Spleen (tissue), 11 donors: ENCODE measurements around the gene RPS6KA2. TPM values are rescaled to one million over a fixed set of nuclear protein-coding genes. Genes with fewer than 3 reads are reported as not detected.

Source experiments
- DNase-seq: peaks from one replicate; pipeline ENCODE4 v3.0.0-alpha.2; 2020
- H3K27ac ChIP-seq, 8 donors: fragments of 200-600 bp; sonication (generic) in 7 of 8; 1 replicate in 4 of 8; 2 replicates in 4 of 8; pipeline versions ENCODE4 v1.5.0 to v1.8.0; 2016 to 2021; ENCODE audit warnings: inconsistent platforms in 4 of 8, mild to moderate bottlenecking in 4 of 8, moderate library complexity in 1 of 8
- H3K27me3 ChIP-seq, 7 donors: fragments of 200-600 bp; sonication (generic) in 6 of 7; replicated peaks in 1 of 7; 1 replicate in 4 of 7; 2 replicates in 3 of 7; pipeline versions ENCODE4 v1.5.0 to v1.8.0; 2016 to 2021; ENCODE audit warnings: inconsistent platforms in 3 of 7, mild to moderate bottlenecking in 1 of 7
- H3K36me3 ChIP-seq, 6 donors: fragments of 200-600 bp; sonication (generic) in 5 of 6; 1 replicate in 4 of 6; 2 replicates in 2 of 6; pipeline versions ENCODE4 v1.5.0 to v1.8.0; 2016 to 2021; ENCODE audit warnings: inconsistent platforms in 2 of 6
- H3K4me1 ChIP-seq, 6 donors: fragments of 200-600 bp; sonication (generic) in 5 of 6; 1 replicate in 3 of 6; 2 replicates in 3 of 6; pipeline versions ENCODE4 v1.5.0 to v1.8.0; 2016 to 2021; ENCODE audit warnings: inconsistent platforms in 3 of 6
- H3K4me3 ChIP-seq, 8 donors: fragments of 200-600 bp; sonication (generic) in 7 of 8; 1 replicate in 4 of 8; 2 replicates in 4 of 8; pipeline versions ENCODE4 v1.5.0 to v1.8.0; 2016 to 2021; ENCODE audit warnings: inconsistent platforms in 4 of 8, mild to moderate bottlenecking in 4 of 8, moderate library complexity in 2 of 8
- H3K9me3 ChIP-seq, 8 donors: fragments of 200-600 bp; sonication (generic) in 7 of 8; 1 replicate in 4 of 8; 2 replicates in 4 of 8; pipeline versions ENCODE4 v1.5.0 to v1.8.0; 2016 to 2021; ENCODE audit warnings: inconsistent platforms in 4 of 8
- POLR2A ChIP-seq, 3 donors: fragments of 450-650 bp; IDR thresholded peaks; one replicate each; pipeline ENCODE4 v1.5.1; 2017; ENCODE audit warnings: antibody characterized with exemption in 3 of 3, mild to moderate bottlenecking in 1 of 3
- POLR2AphosphoS5 ChIP-seq, 3 donors: sonication (generic); formaldehyde crosslinking; IDR thresholded peaks; one replicate each; pipeline ENCODE4 v1.5.1; 2017; ENCODE audit warnings: antibody characterized with exemption in 3 of 3
- WGBS, 5 donors: extraction: QIAGEN DNeasy Blood & Tissue Kit in 3 of 5; methylation state at CpG; one replicate each; pipeline versions ENCODE4 v1.1.5 to v1.1.7; 2013 to 2018; 5-methylcytosine and 5-hydroxymethylcytosine counted together
- intact Hi-C: fragments of 100-400 bp; cut with DNase I; formaldehyde crosslinking; loops from one replicate; pipeline ENCODE4 v1.15.0; 2023; ENCODE audit warnings: low total_unique reads
- polyA plus RNA-seq, 3 donors: library from polyadenylated mRNA; stranded (reverse); fragments of 200-250 nt; gene quantifications; one replicate each; pipeline ENCODE4 v1.2.1, GENCODE V29; 2013
- total RNA-seq, 7 donors: library from RNA; depleted of rRNA in 3 of 7; stranded (reverse); fragments of >200 nt in 3 of 7; fragmentation: NEBNext Ultra II Directional in 4 of 7; extraction: Animal tissue kit (Norgen Biotek cat#: 25700) in 4 of 7; gene quantifications; one replicate each; pipeline versions ENCODE4 v1.1.0 to v1.2.1, GENCODE V29; 2016 to 2021
- TF ChIP-seq, protein P1 (sequence below), 11 experiments: fragments of 200-600 bp in 7 of 11; fragments of 450-650 bp in 4 of 11; sonication (generic) in 4 of 11; IDR thresholded peaks in 8 of 11; conservative IDR thresholded peaks in 3 of 11; 1 replicate in 7 of 11; 2 replicates in 4 of 11; pipeline versions ENCODE4 v1.4.0 to v1.8.0; 2016 to 2021; ENCODE audit warnings: antibody characterized with exemption in 11 of 11, inconsistent platforms in 4 of 11, mild to moderate bottlenecking in 1 of 11
- donor health status: healthy with polysubstance abuse.
- donor health status: DM: no; HTN: no; CAD: no; lungs with moderate emphysema.
- donor health status: DM: no; HTN: no; CAD: no.
- donor health status: Bipolar disorder and iron deficiency.
- donor health status: healthy.
- donor health status: DM: no; HTN: no; CAD: no.
- donor health status: DM: yes; HTN: yes; CAD: no.

Gene RPS6KA2
- total and polyA plus RNA-seq, 10 donors = 7.6 to 123 (median 58.1) TPM

DNA sequence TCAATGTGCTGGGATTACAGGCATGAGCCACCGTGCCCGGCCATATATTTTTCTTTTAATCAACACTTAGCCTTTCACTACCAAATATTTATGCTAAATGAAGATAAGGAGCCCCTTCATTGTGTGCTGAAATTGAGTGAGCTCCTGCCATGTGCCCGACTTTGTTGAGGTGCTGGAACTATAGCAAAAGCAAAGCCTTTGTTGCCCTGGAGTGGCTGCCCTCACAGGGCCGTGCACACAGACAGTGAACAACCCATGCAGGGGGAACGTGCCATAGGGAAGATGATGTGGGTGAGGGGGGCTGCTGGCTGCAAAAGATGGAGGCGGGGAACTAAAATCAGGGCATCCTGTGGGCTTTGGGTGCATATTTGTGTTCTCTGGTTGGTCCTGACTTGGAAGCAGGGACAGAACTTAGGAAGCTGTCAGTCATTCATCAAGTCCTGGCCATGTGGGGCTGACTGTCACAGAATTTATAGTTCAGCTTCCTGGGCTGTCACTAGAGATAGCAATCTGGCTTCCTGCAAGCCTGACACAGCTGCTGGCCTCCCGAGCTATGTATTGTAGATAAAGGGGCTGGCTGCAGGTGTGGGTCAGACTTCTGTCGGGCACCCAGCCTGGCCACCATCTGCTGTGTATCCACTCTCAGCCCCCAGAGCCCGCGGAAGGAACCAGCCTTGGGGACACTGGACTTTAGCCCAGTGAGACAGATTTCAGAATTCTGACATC is 187.5 kb downstream of the RPS6KA2 start:
- Histone ChIP-seq H3K9me3 (no peaks in the 10 kb centered on the region), H3K36me3 (peaks cover 0 to 61% (median 1%) of the 10 kb centered on the region in 6 donors), H3K27ac (no peak overlapping the region), H3K4me1 (peaks cover 0 to 35% (median 21%) of the 10 kb centered on the region in 6 donors), H3K27me3 (peaks cover 0 to 15% (median 0%) of the 10 kb centered on the region in 7 donors), H3K4me3 (no peak overlapping the region)
- intact Hi-C loops = no loop called here
- DNase-seq = no peak
- 24 to 43% (median 30%) methylated on average over 9 to 10 of the region's 10 CpGs for WGBS, 5 donors
- no peak for TF ChIP-seq POLR2A (IDR thresholded peaks at IDR 0.05)
- TF ChIP-seq, protein P1, sequence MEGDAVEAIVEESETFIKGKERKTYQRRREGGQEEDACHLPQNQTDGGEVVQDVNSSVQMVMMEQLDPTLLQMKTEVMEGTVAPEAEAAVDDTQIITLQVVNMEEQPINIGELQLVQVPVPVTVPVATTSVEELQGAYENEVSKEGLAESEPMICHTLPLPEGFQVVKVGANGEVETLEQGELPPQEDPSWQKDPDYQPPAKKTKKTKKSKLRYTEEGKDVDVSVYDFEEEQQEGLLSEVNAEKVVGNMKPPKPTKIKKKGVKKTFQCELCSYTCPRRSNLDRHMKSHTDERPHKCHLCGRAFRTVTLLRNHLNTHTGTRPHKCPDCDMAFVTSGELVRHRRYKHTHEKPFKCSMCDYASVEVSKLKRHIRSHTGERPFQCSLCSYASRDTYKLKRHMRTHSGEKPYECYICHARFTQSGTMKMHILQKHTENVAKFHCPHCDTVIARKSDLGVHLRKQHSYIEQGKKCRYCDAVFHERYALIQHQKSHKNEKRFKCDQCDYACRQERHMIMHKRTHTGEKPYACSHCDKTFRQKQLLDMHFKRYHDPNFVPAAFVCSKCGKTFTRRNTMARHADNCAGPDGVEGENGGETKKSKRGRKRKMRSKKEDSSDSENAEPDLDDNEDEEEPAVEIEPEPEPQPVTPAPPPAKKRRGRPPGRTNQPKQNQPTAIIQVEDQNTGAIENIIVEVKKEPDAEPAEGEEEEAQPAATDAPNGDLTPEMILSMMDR (IDR thresholded peaks at IDR 0.05 in 8 of 11, conservative IDR thresholded peaks at IDR 0.05 in 3 of 11) = no peak
- peak in 1 of 3 donors; percentile 51 for TF ChIP-seq POLR2AphosphoS5 (IDR thresholded peaks at IDR 0.05)

DNA sequence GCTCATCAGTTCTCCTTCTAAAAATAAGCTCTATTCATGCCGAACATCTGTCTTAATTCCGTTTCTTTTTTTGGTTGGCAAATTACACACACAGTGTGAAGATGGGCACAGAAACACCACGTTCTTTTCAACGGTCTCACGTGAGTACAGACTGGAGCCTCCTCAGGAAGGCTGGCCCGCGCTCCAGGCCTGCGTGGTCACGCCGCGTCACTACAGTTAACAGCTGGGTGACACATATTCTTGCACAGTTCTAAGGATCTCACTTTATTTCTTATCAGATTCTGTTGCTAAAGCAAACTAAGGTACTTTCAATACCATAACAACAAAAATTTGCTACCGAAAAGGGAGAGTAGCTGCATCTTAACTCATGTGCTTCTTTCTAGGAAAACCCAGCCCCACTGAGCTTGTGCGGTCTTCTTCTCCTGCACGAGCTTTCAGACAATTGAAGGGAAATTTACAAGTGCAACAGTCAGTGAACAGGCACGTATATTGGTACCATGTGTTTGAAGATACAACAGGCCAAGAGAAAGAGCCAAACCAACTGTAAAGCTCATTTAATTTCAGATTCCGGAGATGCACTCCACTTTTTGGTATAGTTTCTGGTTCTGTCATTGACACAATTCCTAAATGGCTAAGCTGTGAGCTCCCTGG is 188.7 kb downstream of the RPS6KA2 start:
- Histone ChIP-seq H3K4me3 (no peak overlapping the region), H3K4me1 (peaks cover 0 to 35% (median 21%) of the 10 kb centered on the region in 6 donors), H3K27ac (no peak overlapping the region), H3K36me3 (peaks cover 0 to 51% (median 0%) of the 10 kb centered on the region in 6 donors), H3K27me3 (peaks cover 0 to 15% (median 0%) of the 10 kb centered on the region in 7 donors), H3K9me3 (no peaks in the 10 kb centered on the region)
- intact Hi-C loops = no loop called here
- TF ChIP-seq POLR2AphosphoS5 (IDR thresholded peaks at IDR 0.05) (no peak), POLR2A (IDR thresholded peaks at IDR 0.05) (no peak)
- TF ChIP-seq, protein P1 (IDR thresholded peaks at IDR 0.05 in 8 of 11, conservative IDR thresholded peaks at IDR 0.05 in 3 of 11) = no peak
- 64 to 75% (median 69%) methylated on average over 16 of the region's 16 CpGs for WGBS, 5 donors
- no peak for DNase-seq

DNA sequence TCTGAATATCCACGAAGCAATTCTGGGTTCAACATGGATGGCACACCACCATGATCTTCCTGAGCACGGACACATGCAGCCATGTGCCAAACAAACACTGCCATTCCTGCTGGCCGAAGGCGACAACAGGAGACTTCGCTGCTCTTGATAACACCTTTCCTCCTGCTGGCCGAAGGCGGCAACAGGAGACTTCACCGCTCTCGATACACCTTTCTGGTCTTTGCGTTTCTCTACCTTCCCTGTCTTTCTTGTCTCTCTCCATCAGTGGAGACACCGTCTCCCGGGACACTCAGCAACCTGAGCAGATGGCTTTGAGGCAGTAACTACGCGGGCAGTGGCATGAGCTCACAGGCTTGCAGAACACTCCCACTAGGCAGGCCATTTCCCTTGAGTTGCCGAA is 189.4 kb downstream of the RPS6KA2 start:
- WGBS, 5 donors = 91 to 97% (median 93%) methylated on average over 15 of the region's 15 CpGs
- H3K9me3 ChIP-seq = no peaks in the 10 kb centered on the region
- DNase-seq = no peak

More for the DNA sequence above, 189.4 kb downstream of the RPS6KA2 start:
- no peak overlapping the region for H3K27ac ChIP-seq
- H3K4me1 ChIP-seq = peaks cover 0 to 35% (median 21%) of the 10 kb centered on the region in 6 donors
- no peak overlapping the region for H3K4me3 ChIP-seq
- peaks cover 0 to 51% (median 0%) of the 10 kb centered on the region in 6 donors for H3K36me3 ChIP-seq
- TF ChIP-seq POLR2A (IDR thresholded peaks at IDR 0.05) (no peak), POLR2AphosphoS5 (IDR thresholded peaks at IDR 0.05) (no peak)
- TF ChIP-seq, protein P1 (IDR thresholded peaks at IDR 0.05 in 8 of 11, conservative IDR thresholded peaks at IDR 0.05 in 3 of 11) = no peak
- H3K27me3 ChIP-seq = peaks cover 0 to 15% (median 0%) of the 10 kb centered on the region in 7 donors
- intact Hi-C loops = no loop called here
